A549 treated with GW870086 at 1 μM for 4 hours (cell line): ENCODE results near the gene PPP2R2C. TPM values are rescaled to one million over a fixed set of nuclear protein-coding genes. Genes with fewer than 3 reads are reported as not detected.

Source experiments
- total RNA-seq: library from RNA; stranded (reverse); fragments of 200-300 nt; extraction: Qiagen RNA extraction; gene quantifications from 5 replicates; pipeline ENCODE4 v1.2.3, GENCODE V29; 2022; ENCODE audit warnings: low read depth

PPP2R2C gene
- 29.0 to 39.1 TPM (median 34.8 TPM) in 5 replicates for total RNA-seq

DNA sequence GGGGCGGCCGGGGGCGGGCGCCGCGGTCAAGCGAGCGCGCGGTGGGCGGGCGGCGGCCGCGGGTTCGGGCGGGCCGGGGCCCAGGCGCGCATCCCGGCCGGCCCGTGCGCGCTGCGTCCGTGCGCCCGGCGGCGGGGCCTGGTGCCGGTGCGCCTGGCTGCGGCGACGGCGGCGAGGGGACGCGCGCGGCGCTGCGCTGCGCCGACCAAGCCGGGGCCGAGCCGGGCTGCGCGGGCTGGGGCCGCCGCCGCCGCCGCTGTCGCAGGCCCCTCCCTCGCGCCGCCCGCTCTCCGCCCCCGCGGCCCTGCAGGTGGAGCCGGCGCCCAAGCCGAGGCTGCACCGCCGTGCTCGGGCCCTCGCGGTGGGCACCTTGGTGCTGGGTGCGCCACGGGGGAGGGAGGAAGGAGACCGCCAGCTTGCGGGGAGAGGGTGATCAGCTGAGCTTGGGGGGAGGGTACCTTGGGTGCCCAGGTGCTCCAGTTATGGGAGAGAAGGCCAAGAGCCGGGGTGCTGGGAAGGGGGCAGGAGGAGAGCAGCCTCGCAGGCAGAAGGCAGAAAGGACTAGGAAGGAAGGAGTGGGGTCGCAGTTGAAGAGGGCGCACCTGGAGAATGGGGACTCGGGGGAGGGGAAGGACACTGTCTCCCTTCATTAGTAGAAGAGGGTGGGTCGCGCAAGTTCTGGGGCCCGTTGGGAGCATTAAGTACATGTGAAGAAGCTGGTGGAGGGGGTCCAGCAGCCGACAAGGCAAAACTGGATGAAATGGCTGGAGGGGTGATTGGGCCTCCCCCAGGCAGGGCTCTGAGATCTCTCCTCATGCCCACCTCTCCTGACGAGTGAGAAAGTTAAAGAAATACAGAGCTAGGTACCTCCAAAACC, at the start of gene PPP2R2C:
PPP2R2C (minus strand) TSS at position 228 of the 877 bp plus-strand sequence. CDS start 385 bp downstream, outside the sequence.

Other genes with a start within 250 kb of the PPP2R2C start
- gene WFS1, start 202.8 kb downstream of the PPP2R2C start, total RNA-seq = 10.1 to 13.6 TPM (median 13.4 TPM) in 5 replicates
- 8.1 to 10.5 TPM (median 9.4 TPM) in 5 replicates for gene MAN2B2, start 102.6 kb upstream of the PPP2R2C start, total RNA-seq
- gene MRFAP1, start 168.1 kb upstream of the PPP2R2C start, total RNA-seq = 229 to 261 TPM (median 251 TPM) in 5 replicates
- 31.8 to 89.1 TPM (median 73.1 TPM) in 5 replicates for gene S100P, start 221.3 kb upstream of the PPP2R2C start, total RNA-seq
- gene MRFAP1L1, start 237.3 kb upstream of the PPP2R2C start, total RNA-seq = 31.6 to 36.0 TPM (median 34.7 TPM) in 5 replicates
- gene BLOC1S4, start 243.6 kb upstream of the PPP2R2C start, total RNA-seq = 14.2 to 18.8 TPM (median 15.7 TPM) in 5 replicates